Measurements from ENCODE around the gene ZNF516.

GRCh38 chr18:76471593-76471992, 23.4 kb downstream of the ZNF516 start:
- no peak for TF ChIP-seq CTCF (IDR thresholded peaks at IDR 0.05)
- TF ChIP-seq EP300 (IDR thresholded peaks at IDR 0.05) = no peak
